OCI-LY7 (cell line): ENCODE data around the gene MATK. TPM values are rescaled to one million over a fixed set of nuclear protein-coding genes. Genes with fewer than 3 reads are reported as not detected.

Experiments
- BruUV-seq: library from RNA; stranded (reverse); fragments of 400-500 nt; replicated peaks from 2 replicates; lab custom pipeline; 2021; lab: Mats Ljungman, UMichigan
- CTCF ChIA-PET: fragments of 300-600 bp; sonication (Branson Sonifier 250); formaldehyde crosslinking; loops from one replicate; lab custom pipeline; 2022; ENCODE audit warnings: antibody characterized with exemption; ENCODE audit not compliant: unreplicated experiment; lab: Charles Lee
- POLR2A ChIA-PET: fragments of 300-600 bp; sonication (Branson Sonifier 250); formaldehyde crosslinking; loops from one replicate; lab custom pipeline; 2022; ENCODE audit warnings: antibody characterized with exemption; lab: Charles Lee
- DNase-seq: peaks from one replicate; pipeline ENCODE4 v3.0.0-alpha.2; 2015; ENCODE audit warnings: low spot score
- H2AFZ ChIP-seq: fragments of 200-600 bp; sonication (generic), shearing (Covaris generic); 2 replicates; pipeline ENCODE4 v1.6.1; 2014; ENCODE audit warnings: mild to moderate bottlenecking, antibody characterized with exemption, low read length, moderate library complexity
- H3K27ac ChIP-seq: fragments of 200-600 bp; sonication (generic); 2 replicates; pipeline ENCODE4 v1.5.1; 2014; ENCODE audit warnings: mixed run types, low read depth, mild to moderate bottlenecking, moderate library complexity, low read length, inconsistent platforms; ENCODE audit not compliant: poor library complexity, severe bottlenecking
- H3K36me3 ChIP-seq: fragments of 200-600 bp; sonication (generic); 2 replicates; pipeline ENCODE4 v1.6.1; 2014; ENCODE audit warnings: mild to moderate bottlenecking, antibody characterized with exemption, low read length, moderate library complexity, mixed read lengths; ENCODE audit not compliant: insufficient read depth
- H3K4me1 ChIP-seq: fragments of 200-600 bp; sonication (generic); 2 replicates; pipeline ENCODE4 v1.5.1; 2014; ENCODE audit warnings: mild to moderate bottlenecking, low read length; ENCODE audit not compliant: insufficient read depth, poor library complexity, severe bottlenecking
- H3K4me2 ChIP-seq: fragments of 200-600 bp; sonication (generic); 2 replicates; pipeline ENCODE4 v1.6.1; 2014; ENCODE audit warnings: mild to moderate bottlenecking, low read length
- H3K4me3 ChIP-seq: fragments of 200-600 bp; sonication (generic); 2 replicates; pipeline ENCODE4 v1.5.1; 2014; ENCODE audit warnings: mild to moderate bottlenecking, low read depth, low read length; ENCODE audit not compliant: poor library complexity, severe bottlenecking
- H3K79me2 ChIP-seq: fragments of 200-600 bp; sonication (generic); 2 replicates; pipeline ENCODE4 v1.6.1; 2016; ENCODE audit warnings: low read depth, mild to moderate bottlenecking, low read length, moderate library complexity, mixed read lengths; ENCODE audit not compliant: insufficient read depth
- H3K9me2 ChIP-seq: fragments of 200-600 bp; sonication (generic); 2 replicates; pipeline ENCODE4 v1.6.1; 2016; ENCODE audit warnings: mild to moderate bottlenecking, low read length, mixed read lengths; ENCODE audit not compliant: insufficient read depth
- H3K9me3 ChIP-seq: fragments of 200-600 bp; sonication (generic); 2 replicates; pipeline ENCODE4 v1.6.1; 2014; ENCODE audit warnings: mild to moderate bottlenecking, mixed run types, low read length, mixed read lengths
- H4K20me1 ChIP-seq: fragments of 200-600 bp; sonication (generic); 2 replicates; pipeline ENCODE4 v1.6.1; 2014; ENCODE audit warnings: mild to moderate bottlenecking, antibody characterized with exemption, low read length, moderate library complexity, mixed read lengths; ENCODE audit not compliant: insufficient read depth
- CTCF ChIP-seq: fragments of 200-600 bp; sonication (generic); conservative IDR thresholded peaks from 2 replicates; pipeline ENCODE4 v1.5.1; 2014; ENCODE audit warnings: mild to moderate bottlenecking, antibody characterized with exemption, low read length, moderate library complexity, mixed read lengths
- EZH2phosphoT487 ChIP-seq: fragments of 200-600 bp; sonication (generic); IDR thresholded peaks from 2 replicates; pipeline ENCODE4 v1.6.1; 2018; ENCODE audit warnings: low read depth, borderline replicate concordance, mild to moderate bottlenecking, mixed run types, antibody characterized with exemption, low read length, moderate library complexity, mixed read lengths
- intact Hi-C: fragments of 100-400 bp; cut with micrococcal nuclease; formaldehyde crosslinking; loops from one replicate; pipeline ENCODE4 v1.10.0; 2022; ENCODE audit not compliant: unreplicated experiment
- total RNA-seq, 2 experiments: library from RNA; depleted of rRNA in 1 of 2; stranded (reverse); fragments of >200 nt in 1 of 2; shearing (Covaris generic) in 1 of 2; gene quantifications; 2 replicates each; pipeline ENCODE4 v1.2.3, GENCODE V29; 2014 to 2022

Gene MATK
- total RNA-seq, 2 experiments from 2014 or later, result not detected

- Histone ChIP-seq H3K36me3 (no peaks in the 10 kb centered on the region), H4K20me1 (no peaks in the 10 kb centered on the region), H3K4me2 (no peak overlapping the region), H3K27ac (no peak overlapping the region), H3K79me2 (no peaks in the 10 kb centered on the region), H3K9me2 (no peaks in the 10 kb centered on the region), H2AFZ (no peak overlapping the region), H3K4me3 (no peak overlapping the region), H3K9me3 (no peaks in the 10 kb centered on the region), H3K4me1 (no peaks in the 10 kb centered on the region)
- no peak for DNase-seq
- intact Hi-C loops, result no loop called here
- ChIA-PET POLR2A (no interaction called here), CTCF (no interaction called here)
- TF ChIP-seq CTCF (no peak), EZH2phosphoT487 (no peak)
- no TSS peak for BruUV-seq
Measured at GRCh38 chr19:3775374-3775711, 10.8 kb downstream of the MATK start.

GRCh38 chr19:3774621-3775373, 11.4 kb downstream of the MATK start:
- intact Hi-C loops, result no loop called here
- ChIA-PET CTCF (interaction anchor here (0.6 kb wide), 1 partner anchor 54 kb away, joined by 11 read pairs; no protein-coding TSS in a partner anchor), POLR2A (no interaction called here)
- Histone ChIP-seq H3K9me2 (no peaks in the 10 kb centered on the region), H3K27ac (no peak overlapping the region), H3K4me3 (no peak overlapping the region), H2AFZ (no peak overlapping the region), H3K9me3 (no peaks in the 10 kb centered on the region), H3K4me1 (no peaks in the 10 kb centered on the region), H3K79me2 (no peaks in the 10 kb centered on the region), H4K20me1 (no peaks in the 10 kb centered on the region), H3K4me2 (no peak overlapping the region), H3K36me3 (no peaks in the 10 kb centered on the region)
- DNase-seq, result no peak
- TF ChIP-seq EZH2phosphoT487 (no peak), CTCF (no peak)
- BruUV-seq, result no TSS peak

GRCh38 chr19:3773814-3774515, 12.2 kb downstream of the MATK start:
- Histone ChIP-seq H3K27ac (no peak overlapping the region), H3K79me2 (no peaks in the 10 kb centered on the region), H4K20me1 (no peaks in the 10 kb centered on the region), H3K9me2 (no peaks in the 10 kb centered on the region), H3K4me3 (no peak overlapping the region), H3K4me2 (no peak overlapping the region), H3K36me3 (no peaks in the 10 kb centered on the region), H2AFZ (no peak overlapping the region), H3K9me3 (no peaks in the 10 kb centered on the region), H3K4me1 (no peaks in the 10 kb centered on the region)
- intact Hi-C loops, result no loop called here
- no peak for DNase-seq
- ChIA-PET CTCF (no interaction called here), POLR2A (no interaction called here)
- no TSS peak for BruUV-seq
- TF ChIP-seq EZH2phosphoT487 (no peak), CTCF (no peak)
